ENCODE data around the gene IST1. TPM values are rescaled to one million over a fixed set of nuclear protein-coding genes. Genes with fewer than 3 reads are reported as not detected.

Gene IST1
- total RNA-seq, 2 donors from 2014 or later: 154 to 181 TPM

- Histone ChIP-seq H3K4me1 (ENCODE audit: control insufficient read depth in 1 of 2, low read depth in 2 of 2) (peaks cover 3 to 12% of the 10 kb centered on the region in 2 donors), H3K9me3 (no peaks in the 10 kb centered on the region), H3K4me3 (no peak overlapping the region), H3K27ac (no peak overlapping the region), H3K36me3 (no peaks in the 10 kb centered on the region), H3K27me3 (replicated peaks; ENCODE audit: insufficient read depth) (no peaks in the 10 kb centered on the region)
- DNase-seq (ENCODE audit: low spot score) (no peak), ATAC-seq (ENCODE audit: insufficient number of reproducible peaks, low FRiP score, low read depth) (no peak)
- no peak for TF ChIP-seq CTCF (IDR thresholded peaks at IDR 0.05)
Measured at GRCh38 chr16:71889147-71889546, 6.2 kb upstream of the IST1 start.

DNA sequence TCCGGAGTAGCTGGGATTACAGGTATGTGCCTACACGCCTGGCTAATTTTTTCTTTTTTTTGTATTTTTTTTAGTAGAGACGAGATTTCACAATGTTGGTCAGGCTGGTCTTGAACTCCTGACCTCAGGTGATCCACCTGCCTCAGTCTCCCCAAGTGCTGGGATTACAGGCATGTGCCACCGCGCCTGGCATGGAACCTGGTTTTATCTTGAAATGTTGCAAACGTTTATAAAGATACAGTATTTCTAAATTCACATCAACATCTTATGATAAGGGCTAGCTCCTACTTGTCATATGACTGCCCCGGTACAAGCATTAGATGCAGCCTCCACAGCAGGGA, 1.5 kb upstream of the IST1 start:
- DNase-seq (ENCODE audit: low spot score) (no peak), ATAC-seq (ENCODE audit: insufficient number of reproducible peaks, low FRiP score, low read depth) (no peak)
- H3K4me1 ChIP-seq (ENCODE audit: control insufficient read depth in 1 of 2, low read depth in 2 of 2): peaks cover 27 to 29% of the 10 kb centered on the region in 2 donors
- H3K4me3 ChIP-seq: peak overlapping the region; percentile 83
- H3K27ac ChIP-seq: peak overlapping the region; percentile 91 to 99
- H3K27me3 ChIP-seq (replicated peaks; ENCODE audit: insufficient read depth): no peaks in the 10 kb centered on the region
- TF ChIP-seq CTCF (IDR thresholded peaks at IDR 0.05): no peak
- H3K9me3 ChIP-seq: no peaks in the 10 kb centered on the region
- H3K36me3 ChIP-seq: no peaks in the 10 kb centered on the region

- H3K36me3 ChIP-seq: no peaks in the 10 kb centered on the region
- DNase-seq (ENCODE audit: low spot score): no peak
- peak overlapping the region; percentile 83 for H3K4me3 ChIP-seq
- H3K27me3 ChIP-seq (replicated peaks; ENCODE audit: insufficient read depth): no peaks in the 10 kb centered on the region
- peak overlapping the region; percentile 91 to 99 for H3K27ac ChIP-seq
- ATAC-seq (ENCODE audit: insufficient number of reproducible peaks, low FRiP score, low read depth): no peak
- no peaks in the 10 kb centered on the region for H3K9me3 ChIP-seq
- no peak for TF ChIP-seq CTCF (IDR thresholded peaks at IDR 0.05)
- H3K4me1 ChIP-seq (ENCODE audit: control insufficient read depth in 1 of 2, low read depth in 2 of 2): peaks cover 32 to 34% of the 10 kb centered on the region in 2 donors
Measured at GRCh38 chr16:71894229-71894920, 956 bp upstream of the IST1 start.

- Histone ChIP-seq H3K4me3 (peak overlapping the region; percentile 83), H3K4me1 (ENCODE audit: control insufficient read depth in 1 of 2, low read depth in 2 of 2) (peaks cover 42 to 48% of the 10 kb centered on the region in 2 donors), H3K27me3 (replicated peaks; ENCODE audit: insufficient read depth) (no peaks in the 10 kb centered on the region), H3K36me3 (no peaks in the 10 kb centered on the region), H3K9me3 (no peaks in the 10 kb centered on the region), H3K27ac (peak overlapping the region; percentile 91 to 99)
- DNase-seq (ENCODE audit: low spot score) (no peak), ATAC-seq (ENCODE audit: insufficient number of reproducible peaks, low FRiP score, low read depth) (no peak)
- TF ChIP-seq CTCF (IDR thresholded peaks at IDR 0.05): no peak
Measured at GRCh38 chr16:71895679-71896365, 491 bp downstream of the IST1 start.

GRCh38 chr16:71896764-71897368, 1.5 kb downstream of the IST1 start:
- no peak for TF ChIP-seq CTCF (IDR thresholded peaks at IDR 0.05)
- peaks cover 53 to 57% of the 10 kb centered on the region in 2 donors for H3K4me1 ChIP-seq (ENCODE audit: control insufficient read depth in 1 of 2, low read depth in 2 of 2)

More at GRCh38 chr16:71896764-71897368, 1.5 kb downstream of the IST1 start:
- Histone ChIP-seq H3K27ac (peak overlapping the region; percentile 91 to 99), H3K4me3 (peak overlapping the region; percentile 83), H3K36me3 (no peaks in the 10 kb centered on the region), H3K9me3 (no peaks in the 10 kb centered on the region), H3K27me3 (replicated peaks; ENCODE audit: insufficient read depth) (no peaks in the 10 kb centered on the region)
- ATAC-seq (ENCODE audit: insufficient number of reproducible peaks, low FRiP score, low read depth) (no peak), DNase-seq (ENCODE audit: low spot score) (no peak)

All from thoracic aorta (tissue), 2 donors.